Progenitor cell of endocrine pancreas (in vitro differentiated cells): ENCODE data around the gene PIGO. TPM values are rescaled to one million over a fixed set of nuclear protein-coding genes. Genes with fewer than 3 reads are reported as not detected.

Experiments
- DNase-seq: peaks from one replicate; pipeline ENCODE4 v3.0.0; 2021; ENCODE audit warnings: low spot score; ENCODE audit not compliant: unreplicated experiment
- H3K27ac Mint-ChIP-seq: 2 replicates; pipeline ENCODE4 v1.8.0; 2021; ENCODE audit warnings: mild to moderate bottlenecking, moderate library complexity, mixed read lengths
- H3K27me3 Mint-ChIP-seq: 2 replicates; pipeline ENCODE4 v1.8.0; 2021; ENCODE audit warnings: mixed read lengths
- H3K36me3 Mint-ChIP-seq: 2 replicates; pipeline ENCODE4 v1.8.0; 2022; ENCODE audit warnings: mixed read lengths; ENCODE audit not compliant: insufficient read depth
- H3K4me1 Mint-ChIP-seq: 2 replicates; pipeline ENCODE4 v1.8.0; 2021; ENCODE audit warnings: low read depth, mixed read lengths
- H3K4me3 Mint-ChIP-seq: 2 replicates; pipeline ENCODE4 v1.8.0; 2021; ENCODE audit warnings: low read depth, mild to moderate bottlenecking, moderate library complexity, mixed read lengths
- H3K9me3 Mint-ChIP-seq: 2 replicates; pipeline ENCODE4 v1.8.0; 2021; ENCODE audit warnings: low read depth, mixed read lengths
- CTCF ChIP-seq: fragments of 200-600 bp; sonication (generic); IDR thresholded peaks from one replicate; pipeline ENCODE4 v1.5.0; 2021; ENCODE audit warnings: antibody characterized with exemption, mild to moderate bottlenecking; ENCODE audit not compliant: unreplicated experiment
- total RNA-seq: library from RNA; stranded (reverse); gene quantifications from 2 replicates; pipeline ENCODE4 v1.2.1, GENCODE V29; 2021

PIGO gene
- total RNA-seq, 1 donor from 2014 or later, result 27.3 TPM

GRCh38 chr9:35134920-35135319, 38.5 kb upstream of the PIGO start:
- Mint-ChIP-seq H3K4me1 (peaks cover 4% of the 10 kb centered on the region), H3K9me3 (peaks cover 21% of the 10 kb centered on the region), H3K27ac (no peak overlapping the region), H3K4me3 (no peak overlapping the region), H3K27me3 (no peaks in the 10 kb centered on the region), H3K36me3 (peaks cover 2% of the 10 kb centered on the region)
- DNase-seq, result no peak
- TF ChIP-seq CTCF, result no peak

- H3K4me3 Mint-ChIP-seq, result peak overlapping the region; percentile 89
- peak; percentile 93 for TF ChIP-seq CTCF
- no peaks in the 10 kb centered on the region for H3K27me3 Mint-ChIP-seq
- H3K9me3 Mint-ChIP-seq, result no peaks in the 10 kb centered on the region
- peaks cover 31% of the 10 kb centered on the region for H3K4me1 Mint-ChIP-seq
- no peaks in the 10 kb centered on the region for H3K36me3 Mint-ChIP-seq
- peak overlapping the region; percentile 96 for H3K27ac Mint-ChIP-seq
- DNase-seq, result peak; percentile 78
Measured at GRCh38 chr9:35116898-35117551, 20.6 kb upstream of the PIGO start.

- Mint-ChIP-seq H3K27me3 (no peaks in the 10 kb centered on the region), H3K27ac (peak overlapping the region; percentile 96), H3K4me1 (peaks cover 35% of the 10 kb centered on the region), H3K4me3 (peak overlapping the region; percentile 89), H3K9me3 (no peaks in the 10 kb centered on the region), H3K36me3 (no peaks in the 10 kb centered on the region)
- DNase-seq, result no peak
- no peak for TF ChIP-seq CTCF
Measured at GRCh38 chr9:35116539-35116897, 20.1 kb upstream of the PIGO start.

- Mint-ChIP-seq H3K36me3 (no peaks in the 10 kb centered on the region), H3K4me3 (peak within 1 kb of the TSS; percentile 89), H3K4me1 (peaks cover 36% of the 10 kb centered on the region), H3K9me3 (no peaks in the 10 kb centered on the region), H3K27ac (peak within 1 kb of the TSS; percentile 96), H3K27me3 (no peaks in the 10 kb centered on the region)
- DNase-seq, result peak; percentile 97
- no peak for TF ChIP-seq CTCF
Measured at GRCh38 chr9:35115680-35116538, 19.5 kb upstream of the PIGO start, which contains the start of gene ATOSB. ATOSB (minus strand) TSS chr9:35115862; CDS start chr9:35108274, 7,588 bp downstream.

GRCh38 chr9:35114840-35115628, 18.6 kb upstream of the PIGO start:
- Mint-ChIP-seq H3K4me1 (peaks cover 44% of the 10 kb centered on the region), H3K36me3 (no peaks in the 10 kb centered on the region), H3K27me3 (no peaks in the 10 kb centered on the region), H3K27ac (peak overlapping the region; percentile 96), H3K4me3 (peak overlapping the region; percentile 89), H3K9me3 (no peaks in the 10 kb centered on the region)
- DNase-seq, result no peak
- TF ChIP-seq CTCF, result no peak
